ENCODE measurements around the gene FAM149A.

Gene FAM149A

GRCh38 chr4:186088523-186088922 lies 16.0 kb upstream of the FAM149A start:
- H3K4me3 ChIP-seq (ENCODE audit: low read depth, low read length): no peak overlapping the region
- no peak for TF ChIP-seq CTCF (conservative IDR thresholded peaks at IDR 0.05; ENCODE audit: low read depth, low read length)
- DNase-seq (ENCODE audit: low read depth): no peak

- no peak for TF ChIP-seq CTCF (conservative IDR thresholded peaks at IDR 0.05; ENCODE audit: low read depth, low read length)
- no peak for DNase-seq (ENCODE audit: low read depth)
- H3K4me3 ChIP-seq (ENCODE audit: low read depth, low read length): no peak overlapping the region
Observed at GRCh38 chr4:186092296-186092695, 12.2 kb upstream of the FAM149A start.

GRCh38 chr4:186095406-186095805 lies 9.1 kb upstream of the FAM149A start:
- no peak for DNase-seq (ENCODE audit: low read depth)
- no peak overlapping the region for H3K4me3 ChIP-seq (ENCODE audit: low read depth, low read length)
- TF ChIP-seq CTCF (conservative IDR thresholded peaks at IDR 0.05; ENCODE audit: low read depth, low read length): no peak

- TF ChIP-seq CTCF (conservative IDR thresholded peaks at IDR 0.05; ENCODE audit: low read depth, low read length): no peak
- no peak for DNase-seq (ENCODE audit: low read depth)
- H3K4me3 ChIP-seq (ENCODE audit: low read depth, low read length): no peak overlapping the region
Observed at GRCh38 chr4:186096681-186097165, 7.8 kb upstream of the FAM149A start.

GRCh38 chr4:186097386-186097785 lies 7.1 kb upstream of the FAM149A start:
- TF ChIP-seq CTCF (conservative IDR thresholded peaks at IDR 0.05; ENCODE audit: low read depth, low read length): no peak
- no peak overlapping the region for H3K4me3 ChIP-seq (ENCODE audit: low read depth, low read length)
- no peak for DNase-seq (ENCODE audit: low read depth)

- no peak for DNase-seq (ENCODE audit: low read depth)
- no peak overlapping the region for H3K4me3 ChIP-seq (ENCODE audit: low read depth, low read length)
- TF ChIP-seq CTCF (conservative IDR thresholded peaks at IDR 0.05; ENCODE audit: low read depth, low read length): no peak
Observed at GRCh38 chr4:186102931-186103330, 1.6 kb upstream of the FAM149A start.

GRCh38 chr4:186104890-186105646 lies 564 bp downstream of the FAM149A start:
- DNase-seq (ENCODE audit: low read depth): peak; percentile 5
- no peak for TF ChIP-seq CTCF (conservative IDR thresholded peaks at IDR 0.05; ENCODE audit: low read depth, low read length)
- peak overlapping the region; percentile 42 for H3K4me3 ChIP-seq (ENCODE audit: low read depth, low read length)

Data from choroid plexus epithelial cell (primary cell).